GM12892 (cell line): Measurements from ENCODE around the gene LCNL1.

ENCODE experiments used
- POLR2A ChIP-seq: IDR thresholded peaks from 2 replicates; pipeline ENCODE4 v1.6.1; 2011; ENCODE audit warnings: low read depth, low read length, control low read depth
- POLR2AphosphoS5 ChIP-seq: IDR thresholded peaks from 2 replicates; pipeline ENCODE4 v1.6.1; 2011; ENCODE audit warnings: low read depth, low read length, control low read depth
- TAF1 ChIP-seq: IDR thresholded peaks from 2 replicates; pipeline ENCODE4 v1.6.1; 2011; ENCODE audit warnings: low read depth, mild to moderate bottlenecking, control low read depth, low read length, borderline replicate concordance

DNA sequence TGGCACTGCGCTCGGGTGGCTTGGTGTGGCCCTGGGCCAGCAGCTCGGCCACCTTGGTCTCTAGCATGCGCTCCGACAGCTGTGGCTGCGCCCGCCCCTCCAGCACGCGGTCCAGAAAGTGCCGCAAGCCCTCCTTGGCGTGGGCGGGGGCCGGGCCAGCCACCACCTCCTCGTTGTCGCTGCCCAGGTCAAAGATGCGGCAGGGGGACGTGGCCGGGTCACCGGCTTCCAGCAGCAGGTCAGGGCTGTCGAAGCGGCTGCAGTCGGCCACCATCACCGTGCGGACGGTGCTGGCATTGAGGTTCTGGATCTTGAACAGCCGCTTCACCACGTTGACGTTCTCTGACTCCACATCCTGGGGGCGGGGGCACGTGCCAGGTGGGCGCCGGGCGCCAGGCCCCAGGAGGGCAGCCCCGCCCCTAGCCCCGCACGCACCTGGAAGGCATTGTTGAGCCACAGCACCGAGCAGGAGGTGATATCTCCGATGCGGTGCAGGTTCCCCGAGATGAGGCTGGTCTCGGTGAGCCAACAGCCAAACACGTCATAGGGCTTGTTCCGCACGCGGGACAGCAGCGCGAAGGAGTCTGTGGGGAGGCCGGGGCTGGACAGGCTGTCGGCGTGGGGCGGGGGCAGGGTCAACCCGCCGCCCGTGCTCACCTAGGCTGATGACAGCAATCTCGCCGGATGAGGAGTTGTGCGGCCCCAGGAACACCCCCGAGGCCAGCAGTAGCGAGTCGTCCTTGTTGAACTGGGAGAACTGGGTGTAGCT is 40.5 kb upstream of the LCNL1 start:
- no peak for TF ChIP-seq TAF1
- TF ChIP-seq POLR2A = no peak
- no peak for TF ChIP-seq POLR2AphosphoS5
